NCI-H82 (cell line): ENCODE measurements around the gene SRCIN1.
A peak's percentile ranks its signal among the peaks of the same experiment; 100 is the strongest.

Experiments used
- DNase-seq: peaks from one replicate; lab custom pipeline; 2025; lab: John Stamatoyannopoulos, UW

Gene SRCIN1

DNA sequence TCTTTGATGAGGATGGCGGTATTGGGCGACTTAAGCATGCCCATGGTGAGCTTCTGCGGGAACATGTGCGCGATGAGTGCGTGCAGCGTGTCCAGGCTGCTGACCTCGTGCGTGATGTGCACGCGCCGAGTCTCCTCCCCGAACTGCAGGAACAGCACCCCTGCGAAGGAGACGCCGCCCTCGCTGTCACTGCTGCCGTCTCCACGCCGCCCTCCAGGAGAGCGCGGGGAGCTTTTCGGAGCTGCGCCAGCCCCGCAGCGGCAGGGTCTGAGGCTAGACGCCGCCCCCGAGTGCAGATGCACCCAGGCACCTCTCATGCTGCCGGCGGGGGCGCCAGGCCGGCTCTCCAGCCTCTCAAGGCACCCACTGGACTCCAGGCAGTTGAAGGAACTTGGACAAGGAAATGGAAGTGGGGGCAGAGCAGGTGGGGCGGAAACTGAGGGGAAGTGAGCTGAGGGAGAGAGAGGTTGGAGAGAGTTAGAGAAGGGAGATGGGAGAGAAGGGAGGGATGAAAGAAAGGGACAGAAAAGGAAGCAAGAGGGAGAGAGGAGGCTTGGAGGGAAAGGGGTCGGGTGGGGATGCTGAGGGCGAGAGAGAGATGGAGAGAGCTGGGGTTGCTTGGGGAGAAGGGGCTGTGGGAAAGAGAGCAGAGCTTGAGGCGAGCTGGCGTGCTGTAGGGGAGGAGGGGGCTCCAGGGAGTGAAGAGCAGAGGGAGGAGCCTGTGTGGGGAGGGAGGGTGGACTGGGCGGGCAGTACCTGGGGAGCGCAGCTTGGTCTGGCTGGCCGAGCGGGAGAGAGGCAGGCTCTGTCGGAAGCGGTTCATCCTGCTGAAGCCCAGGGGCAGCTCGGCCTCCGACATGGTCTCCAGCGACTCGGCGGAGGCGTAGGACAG lies 42.1 kb downstream of the SRCIN1 start:
- DNase-seq, result peak; percentile 46

DNA sequence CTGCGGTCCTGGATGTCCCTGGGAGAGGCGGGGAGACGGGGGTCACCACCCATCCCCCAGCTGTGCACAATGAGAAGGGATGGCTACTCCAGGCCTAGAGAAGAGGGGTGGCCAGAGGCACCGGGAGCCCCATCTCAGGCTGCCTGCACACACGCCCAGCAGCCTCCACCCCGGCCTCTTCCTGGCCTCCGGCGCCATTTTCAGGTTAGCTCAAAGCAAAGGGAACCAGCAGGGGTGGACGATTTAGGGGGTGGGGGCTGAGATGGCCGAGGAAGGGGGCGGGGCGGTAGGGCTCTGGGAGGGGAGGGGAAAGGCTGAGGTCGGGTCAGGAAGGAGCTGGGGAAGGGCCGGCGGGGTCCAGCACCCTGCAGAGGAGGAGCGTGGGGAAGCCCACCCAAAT lies 42.8 kb downstream of the SRCIN1 start:
- no peak for DNase-seq

DNA sequence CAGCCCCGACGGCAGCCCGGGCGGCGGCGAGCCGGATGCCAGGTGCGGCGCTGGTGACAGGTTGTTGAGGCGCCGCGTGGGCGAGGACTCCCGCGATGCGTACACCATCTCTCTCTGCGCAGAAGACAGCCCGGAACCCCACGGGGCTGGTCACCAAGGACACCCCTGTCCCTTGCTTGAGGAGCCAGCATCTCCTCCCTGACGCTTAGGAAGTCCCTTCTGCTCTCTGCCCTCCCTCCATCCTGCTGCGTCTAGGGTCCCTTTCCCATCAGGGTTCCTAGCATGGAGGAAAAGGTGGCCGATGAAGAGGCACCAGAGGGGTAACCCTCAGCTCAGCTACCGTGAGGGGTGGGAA lies 43.6 kb downstream of the SRCIN1 start:
- no peak for DNase-seq

DNA sequence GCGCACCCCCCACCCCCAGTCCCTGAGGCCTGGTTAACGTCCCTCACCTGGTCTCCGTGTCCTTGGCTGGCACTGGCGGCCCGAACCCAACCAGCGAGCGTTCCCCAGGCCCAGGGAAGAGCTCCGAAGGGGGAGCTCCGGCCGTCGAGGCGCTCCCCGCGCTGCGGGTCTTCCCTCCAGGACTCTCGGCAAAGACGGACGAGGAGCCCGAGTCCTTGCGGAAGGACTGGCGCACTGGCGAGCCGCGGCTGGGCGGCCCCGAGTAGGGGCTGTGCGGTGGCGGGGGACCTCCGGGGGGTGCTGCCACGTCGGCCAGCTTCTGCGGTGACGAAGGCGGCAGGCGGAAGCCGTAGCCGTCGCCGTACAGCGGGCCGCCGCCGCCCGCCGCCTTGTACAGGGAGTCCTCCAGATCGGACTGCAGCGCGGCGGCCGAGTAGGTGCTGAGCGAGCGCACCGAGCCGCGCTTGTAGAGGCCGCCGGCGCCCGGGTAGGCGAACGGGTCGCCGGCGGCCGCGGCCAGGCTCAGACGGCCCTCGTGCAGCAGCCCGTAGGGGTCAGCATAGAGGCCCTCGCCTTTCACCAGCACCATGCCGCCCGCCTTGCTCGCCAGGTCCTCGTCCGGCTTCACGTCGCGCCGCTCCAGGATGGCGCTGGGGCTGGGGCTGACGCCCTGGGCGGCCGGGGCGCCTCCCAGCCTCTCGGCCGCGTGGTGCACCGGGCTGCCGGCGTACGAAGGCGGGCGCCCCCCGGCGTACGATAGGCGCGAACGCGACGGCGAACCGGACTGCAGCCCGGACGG lies 44.1 kb downstream of the SRCIN1 start:
- DNase-seq, result no peak

DNA sequence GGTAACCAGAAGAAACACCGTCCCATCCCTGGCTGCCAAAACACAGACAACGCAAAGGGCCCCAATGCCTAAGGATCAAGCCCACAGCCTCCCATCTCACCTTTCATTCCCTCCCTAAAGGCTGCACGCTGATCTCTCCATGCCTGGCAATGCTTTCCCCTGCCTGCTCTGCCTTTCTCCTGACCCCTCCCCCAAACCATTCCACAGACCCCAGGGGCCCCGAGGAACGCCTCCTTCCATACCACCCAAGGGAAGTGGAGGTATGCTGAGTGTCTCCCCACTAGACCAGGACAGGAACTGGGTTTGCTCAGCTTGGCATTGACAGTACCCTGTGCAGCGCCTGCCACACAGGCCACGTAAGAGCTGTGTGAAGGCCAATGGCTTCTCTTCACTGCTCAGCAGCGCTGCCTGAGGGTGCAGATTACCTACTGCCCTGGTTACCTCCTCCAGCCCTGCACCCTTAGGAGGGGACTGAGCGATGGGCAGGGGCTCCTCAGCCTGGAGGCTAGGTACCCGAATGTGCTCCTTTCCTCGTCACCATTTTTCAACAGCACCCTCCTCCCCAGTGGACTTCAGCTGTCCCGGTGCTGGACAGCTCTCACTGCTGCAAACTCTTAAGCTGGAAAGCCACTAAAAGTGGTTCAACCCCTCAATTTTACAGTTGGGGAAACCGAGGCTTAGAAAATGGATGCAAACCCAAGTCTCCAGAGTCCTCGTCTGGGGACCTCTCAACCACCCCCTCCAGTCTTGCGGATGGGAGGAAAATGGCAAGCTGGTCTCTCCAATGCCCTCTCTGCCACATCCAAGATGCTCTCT lies 45.0 kb downstream of the SRCIN1 start:
- DNase-seq, result peak; percentile 24

DNA sequence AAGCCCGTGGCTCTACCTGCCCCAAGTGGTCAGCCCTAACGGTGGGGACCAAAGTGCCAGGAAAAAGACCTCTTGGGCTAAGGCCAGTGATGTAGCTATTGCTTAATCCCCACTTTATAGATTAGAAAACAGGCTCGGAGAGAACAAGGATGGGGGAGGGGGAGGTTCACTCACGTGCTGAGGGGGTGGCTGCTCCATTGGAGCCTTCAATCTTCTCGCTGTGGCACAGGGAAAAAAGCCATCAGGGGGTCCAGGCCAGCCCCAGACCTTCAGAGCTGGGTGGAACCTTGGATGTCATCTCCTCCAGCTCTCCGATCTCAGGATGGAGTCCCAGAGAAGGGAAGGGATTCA lies 45.9 kb downstream of the SRCIN1 start:
- DNase-seq, result peak; percentile 85

DNA sequence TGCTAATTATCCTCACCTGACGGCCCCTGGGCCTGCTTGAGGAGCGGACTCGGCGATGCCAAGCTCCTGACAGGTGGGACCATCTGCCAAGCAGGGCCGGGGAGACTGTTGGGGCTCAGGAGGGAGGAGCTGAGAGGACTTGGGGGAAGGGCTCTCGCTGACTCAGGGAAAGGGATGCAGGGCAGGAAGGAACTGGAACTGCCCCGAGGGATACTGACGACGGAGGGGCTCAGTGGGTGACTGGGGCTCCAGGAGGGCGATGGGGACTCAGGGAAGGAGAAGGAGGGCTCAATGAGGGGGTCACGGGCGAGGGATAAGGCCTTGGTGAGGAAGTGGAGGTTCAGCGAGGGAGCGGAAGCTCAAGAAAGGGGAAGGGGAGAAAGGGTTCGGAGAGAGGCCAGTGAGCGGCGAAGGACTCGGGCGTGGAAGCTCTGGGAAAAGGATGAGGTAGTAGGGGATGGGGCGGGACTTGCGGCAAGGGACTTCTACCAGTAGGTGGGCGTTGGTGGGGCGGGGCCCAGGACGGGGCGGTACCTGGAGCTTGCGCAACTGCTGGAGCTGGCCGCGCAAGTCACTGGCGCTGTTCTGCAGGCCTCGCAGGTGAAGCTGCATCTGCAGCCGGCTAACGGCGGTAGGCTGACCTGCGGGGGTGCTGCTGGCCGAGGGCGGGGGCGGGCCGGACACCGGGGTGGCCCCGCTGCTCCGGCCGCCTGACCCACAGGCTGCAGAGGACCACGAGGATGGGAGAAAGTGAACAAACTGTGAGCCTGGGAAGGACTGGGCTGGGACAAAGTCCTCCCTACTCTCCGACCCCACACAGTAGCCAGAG lies 46.5 kb downstream of the SRCIN1 start:
- DNase-seq, result peak; percentile 99

DNA sequence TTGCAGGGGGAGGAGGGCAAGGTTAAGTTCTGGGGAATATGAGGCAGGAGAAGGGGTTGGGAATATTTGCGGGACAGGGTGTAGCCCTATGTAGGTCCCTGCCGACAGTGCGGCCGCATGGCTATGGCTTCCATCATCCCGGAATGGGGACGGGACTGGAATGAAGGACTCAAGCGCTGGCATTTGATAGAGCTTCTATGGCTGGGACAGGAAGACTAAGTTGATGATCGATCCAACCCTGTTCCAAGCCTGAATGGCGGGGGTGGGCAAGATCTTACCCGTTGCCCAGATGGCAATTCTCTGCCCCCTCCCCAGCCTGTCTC lies 47.1 kb downstream of the SRCIN1 start:
- DNase-seq, result peak; percentile 73

DNA sequence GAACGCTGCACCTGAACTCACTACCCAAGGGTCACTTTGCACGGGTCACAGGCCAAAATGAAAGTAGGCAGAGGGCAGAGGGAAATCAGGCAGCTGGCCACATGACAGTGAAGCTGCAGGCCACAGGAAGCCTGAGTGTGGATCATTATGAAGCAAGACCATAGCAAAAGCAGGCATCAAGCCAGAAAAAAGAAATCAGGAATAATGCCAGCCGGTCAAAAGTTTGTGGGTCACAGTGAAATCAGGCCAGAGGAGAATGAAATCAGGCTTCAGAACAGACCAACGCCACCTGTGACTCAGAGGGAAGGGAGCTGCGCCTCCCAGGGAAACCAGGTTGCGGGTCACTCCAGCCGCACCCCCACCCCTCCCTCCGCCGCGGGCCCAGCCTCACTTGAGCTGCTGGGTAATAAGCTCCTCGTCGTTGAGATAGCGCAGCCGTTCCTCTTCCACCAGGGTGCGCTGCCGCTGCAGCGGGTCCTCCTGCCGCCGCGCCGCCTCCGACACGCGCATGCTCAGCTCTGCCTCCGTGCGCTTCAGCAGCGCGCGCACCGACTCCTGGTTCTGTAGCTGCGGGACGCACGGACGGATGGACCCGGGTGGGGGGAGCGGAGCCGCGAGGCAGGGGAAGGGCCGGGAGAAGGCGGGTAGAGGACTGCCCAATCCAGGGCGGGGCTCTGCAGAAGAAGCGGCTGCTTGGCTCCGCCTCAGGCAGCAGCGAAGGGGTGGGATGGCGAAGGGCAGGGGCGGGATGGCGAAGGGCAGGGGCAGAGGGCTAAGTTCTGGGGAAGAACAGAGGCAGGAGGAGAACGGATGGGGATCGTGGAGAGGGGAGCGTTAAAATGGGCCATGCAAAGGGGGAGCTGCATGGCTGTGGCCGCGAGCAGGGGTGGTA lies 47.7 kb downstream of the SRCIN1 start:
- DNase-seq, result peak; percentile 98

DNA sequence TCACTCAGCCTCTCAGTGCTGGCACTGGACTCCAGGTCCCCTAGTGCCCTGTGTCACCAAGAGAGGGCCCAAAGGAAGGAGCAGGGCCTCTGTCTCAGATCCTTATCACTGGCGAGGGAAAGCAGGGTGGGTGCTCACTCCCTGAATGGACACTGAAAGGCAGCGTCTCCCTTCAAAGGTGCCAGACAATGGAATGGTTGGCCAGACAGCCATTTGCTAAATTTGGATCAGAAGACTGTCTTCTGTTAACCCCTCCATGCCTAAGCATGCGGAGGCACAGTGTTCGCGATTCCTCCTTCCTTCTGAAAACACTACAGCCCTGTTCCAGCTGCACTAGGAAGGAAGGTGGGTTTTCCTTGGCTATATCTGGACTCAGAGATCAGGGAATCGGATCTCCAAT lies 48.4 kb downstream of the SRCIN1 start:
- DNase-seq, result no peak

DNA sequence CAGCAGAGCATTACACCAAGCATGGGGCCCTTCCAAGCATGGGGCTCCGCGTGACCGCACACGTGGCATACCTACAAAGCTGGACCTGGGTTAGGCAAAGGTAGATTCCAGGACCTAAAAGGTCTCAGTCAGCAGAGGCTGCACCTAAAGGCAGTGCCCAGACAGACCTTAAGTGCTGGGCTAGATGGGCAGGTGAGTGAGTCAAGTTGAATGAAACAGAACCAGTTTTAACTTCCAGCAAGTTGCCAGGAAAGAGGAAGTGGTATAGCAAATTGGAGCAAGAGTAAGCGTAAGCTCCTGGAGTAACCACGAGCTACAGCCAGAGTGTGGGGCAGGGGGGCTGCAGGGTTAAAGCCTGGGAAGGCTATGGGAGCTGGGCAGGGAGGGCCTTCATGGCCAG lies 49.5 kb downstream of the SRCIN1 start:
- DNase-seq, result no peak

DNA sequence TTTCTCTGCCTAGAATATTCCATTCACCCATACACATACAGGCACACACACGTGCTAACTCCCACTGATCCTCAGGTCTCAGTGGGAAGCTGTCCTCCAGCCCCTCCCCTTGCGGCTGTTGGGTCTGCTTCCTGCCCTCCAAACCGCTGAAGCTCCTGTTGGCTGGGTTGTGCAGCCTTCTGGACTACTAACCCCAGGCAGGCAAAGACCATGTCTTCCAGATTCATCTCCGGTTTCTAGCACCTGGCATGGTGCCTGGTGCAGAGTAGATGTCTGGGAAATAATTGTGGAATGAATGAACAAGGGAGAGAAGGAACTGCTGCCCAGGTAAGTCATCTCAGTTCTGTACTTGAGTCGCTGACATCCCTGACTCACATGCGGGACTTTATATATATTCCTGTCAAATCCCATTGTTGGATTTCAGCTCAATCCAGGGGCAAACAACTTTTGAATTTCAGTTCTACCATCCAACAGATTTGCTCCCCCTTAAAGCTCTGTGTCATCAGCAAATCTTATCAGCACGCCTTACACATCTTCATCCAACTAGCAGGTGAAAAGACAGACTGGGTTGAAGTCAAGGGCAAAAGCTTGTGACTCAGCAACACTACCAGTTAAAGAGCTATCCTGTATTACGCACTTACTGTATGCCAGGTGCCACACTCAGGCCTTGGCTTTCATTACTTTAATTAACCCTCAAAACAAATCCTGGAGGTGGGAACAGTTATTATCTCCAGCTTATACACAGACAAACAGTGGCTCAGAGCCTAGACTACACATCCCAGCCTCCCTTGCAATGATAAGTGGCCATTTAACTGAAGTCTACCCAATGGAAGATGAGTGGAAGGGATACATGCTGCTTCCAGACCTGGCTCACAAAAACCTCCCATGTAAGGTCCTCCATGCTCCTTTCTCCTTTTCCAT lies 51.1 kb downstream of the SRCIN1 start:
- DNase-seq, result peak; percentile 81

DNA sequence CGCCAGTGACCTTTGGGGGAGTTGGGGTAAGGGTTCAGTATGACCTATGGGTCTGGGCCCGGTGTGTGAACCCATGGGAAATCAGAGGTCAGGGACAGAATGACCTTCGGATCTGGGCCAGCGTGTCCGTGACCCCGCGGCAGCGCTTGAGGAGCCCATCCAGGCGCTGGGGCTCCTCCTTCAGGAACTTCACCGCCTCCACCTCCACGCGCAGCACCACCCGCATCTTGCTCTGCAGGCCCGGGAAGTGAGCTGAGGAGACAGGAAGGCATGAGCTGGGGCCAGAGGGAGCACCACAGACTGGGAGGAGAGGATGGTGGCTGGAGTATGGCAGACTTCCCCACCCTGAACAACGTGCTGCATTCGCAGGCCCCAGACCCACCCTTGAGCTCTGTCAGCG lies 53.4 kb downstream of the SRCIN1 start:
- DNase-seq, result no peak

DNA sequence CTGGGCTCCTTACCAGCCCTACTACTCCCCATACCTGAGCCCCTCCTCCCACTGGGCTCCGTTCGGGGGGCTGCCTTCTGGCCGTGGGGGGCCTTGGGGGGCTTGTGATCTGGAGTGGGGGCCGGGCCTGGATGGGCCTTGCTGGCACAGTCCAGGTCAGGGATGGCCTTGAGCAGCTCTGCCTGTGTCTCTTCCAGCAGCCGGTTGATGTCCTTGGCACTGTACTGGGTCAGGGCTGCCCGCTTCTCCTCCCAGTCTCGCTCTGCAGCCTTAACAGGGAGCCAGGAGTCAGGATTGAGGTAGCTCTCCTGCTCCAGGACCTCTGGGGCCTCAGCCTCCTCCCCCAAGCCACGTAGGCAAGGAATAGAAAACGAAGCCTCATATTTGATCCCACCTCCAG lies 54.6 kb downstream of the SRCIN1 start:
- DNase-seq, result no peak

DNA sequence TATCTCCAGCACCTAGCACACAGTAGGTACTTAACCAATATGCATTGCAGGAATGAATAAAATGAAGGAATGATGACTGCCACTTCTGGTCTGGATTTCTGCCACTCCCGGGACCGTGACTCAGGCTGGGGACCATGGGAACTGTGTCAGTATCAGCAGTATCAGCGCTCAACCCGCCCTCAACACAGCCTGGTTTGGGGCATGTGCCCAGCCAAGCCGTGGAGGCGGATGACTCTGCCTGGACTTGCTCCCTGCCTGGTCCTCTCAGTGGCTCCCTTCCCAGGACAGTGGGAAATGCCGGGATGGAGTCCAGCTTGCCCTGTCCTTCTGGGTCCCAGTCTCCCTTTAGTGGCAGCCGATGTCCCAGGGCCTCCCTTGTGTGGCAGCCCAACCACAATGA lies 55.1 kb downstream of the SRCIN1 start:
- no peak for DNase-seq

DNA sequence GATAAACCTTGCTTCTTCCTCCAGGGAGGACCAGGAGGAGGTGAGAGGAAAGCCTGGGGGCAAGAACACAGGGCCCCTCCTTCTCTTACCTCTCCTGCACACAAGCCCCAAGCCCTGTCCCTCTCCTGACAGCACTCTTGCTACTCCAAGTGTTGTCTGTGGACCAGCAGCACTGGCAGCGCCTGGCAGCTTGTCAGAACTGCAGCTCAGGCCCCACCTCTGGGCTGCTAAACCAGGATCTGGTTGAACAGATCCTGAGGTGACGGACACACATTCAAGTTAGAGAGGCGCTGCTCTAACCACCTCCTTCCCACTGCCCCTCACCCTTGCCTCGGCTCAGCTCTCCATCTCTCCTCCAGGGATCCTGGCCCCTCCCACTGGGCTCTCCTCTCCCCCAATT lies 56.5 kb downstream of the SRCIN1 start:
- DNase-seq, result no peak

DNA sequence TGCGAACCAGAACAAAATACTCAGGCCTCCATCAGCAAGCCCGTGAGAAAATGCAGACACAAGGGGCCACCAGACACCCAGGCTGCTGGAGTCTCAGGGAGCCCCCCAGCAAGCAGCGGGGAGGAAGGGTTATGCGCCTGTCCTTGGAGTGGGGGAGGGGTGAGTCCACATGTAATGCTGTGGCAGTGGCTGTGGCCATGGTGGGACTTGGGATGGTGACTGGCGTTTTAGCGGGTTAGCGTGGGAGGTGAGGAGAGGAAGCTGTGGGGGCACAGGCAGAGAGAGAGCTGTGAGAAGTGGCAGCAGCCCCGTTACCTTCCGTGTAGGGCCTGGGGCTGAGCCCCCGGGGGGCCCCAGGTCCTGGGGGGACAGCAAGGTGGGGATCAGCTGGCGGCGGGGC lies 58.3 kb downstream of the SRCIN1 start:
- no peak for DNase-seq

DNA sequence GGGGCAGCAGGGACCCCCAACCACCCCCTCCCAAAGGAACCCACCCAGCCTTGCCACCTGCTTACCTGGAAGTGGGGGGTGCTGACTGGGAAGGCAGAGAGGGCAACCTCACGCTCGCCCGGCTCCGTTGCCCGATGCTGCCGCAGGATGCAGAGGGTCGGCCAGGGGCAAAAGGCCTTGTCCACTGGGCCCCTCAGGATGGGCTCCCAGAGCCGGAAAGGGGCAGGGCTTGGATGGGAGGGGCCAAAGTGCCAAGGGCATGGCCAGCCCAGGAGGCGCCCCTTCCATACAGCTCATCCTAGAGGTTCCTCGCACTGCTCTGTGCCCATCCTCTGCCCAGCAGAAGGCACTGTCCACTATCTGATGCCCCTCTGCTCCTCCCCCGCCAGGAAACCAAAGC lies 59.4 kb downstream of the SRCIN1 start:
- DNase-seq, result no peak

DNA sequence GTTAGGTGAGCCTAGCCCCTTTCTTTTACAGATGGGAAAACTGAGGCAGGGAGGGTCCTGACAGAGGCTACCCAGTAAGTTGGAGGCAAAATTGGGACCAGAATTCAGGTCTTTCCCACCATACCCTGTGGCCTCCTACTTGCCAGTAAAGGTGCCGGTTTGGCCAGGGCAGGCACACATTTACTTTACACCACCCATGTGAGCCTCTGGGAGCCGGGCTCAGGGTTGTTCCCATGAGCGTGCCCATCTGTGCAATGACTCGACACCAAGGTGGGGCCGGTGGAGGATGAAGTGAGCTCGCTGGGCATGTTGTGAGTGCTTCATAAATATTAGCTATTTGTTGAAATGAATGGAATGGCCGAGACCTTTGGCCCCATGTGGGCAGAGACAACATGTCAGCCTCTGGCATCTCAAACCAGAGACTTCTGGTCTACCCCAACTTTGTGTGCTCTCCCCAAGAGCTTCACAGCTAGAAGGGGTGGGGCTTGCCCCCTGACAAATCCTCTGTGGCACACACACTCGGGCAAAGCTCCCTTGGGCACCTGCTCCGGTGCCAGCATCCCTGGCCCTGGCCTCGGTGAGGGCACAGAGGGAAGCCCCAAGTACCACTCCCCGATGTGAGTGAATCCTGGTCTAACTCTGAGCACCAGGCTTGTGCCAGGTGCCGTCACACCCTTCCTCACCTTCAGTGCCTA lies 60.1 kb downstream of the SRCIN1 start:
- no peak for DNase-seq
